ENCODE measurements around the gene CBFA2T3.
"Not testable (repeated sequence)": the region's sequence is repeated elsewhere in the genome, so short reads cannot be mapped to it uniquely, and the experiment has no call there.

DNA sequence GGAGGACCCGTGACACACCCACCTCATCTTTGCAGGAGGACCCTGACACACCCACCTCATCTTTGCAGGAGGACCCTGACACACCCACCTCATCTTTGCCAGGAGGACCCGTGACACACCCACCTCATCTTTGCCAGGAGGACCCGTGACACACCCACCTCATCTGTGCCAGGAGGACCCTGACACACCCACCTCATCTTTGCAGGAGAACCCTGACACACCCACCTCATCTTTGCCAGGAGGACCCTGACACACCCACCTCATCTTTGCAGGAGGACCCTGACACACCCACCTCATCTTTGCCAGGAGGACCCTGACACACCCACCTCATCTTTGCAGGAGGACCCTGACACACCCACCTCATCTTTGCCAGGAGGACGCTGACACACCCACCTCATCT, 31.8 kb upstream of the CBFA2T3 start:
- TF ChIP-seq, protein P1, sequence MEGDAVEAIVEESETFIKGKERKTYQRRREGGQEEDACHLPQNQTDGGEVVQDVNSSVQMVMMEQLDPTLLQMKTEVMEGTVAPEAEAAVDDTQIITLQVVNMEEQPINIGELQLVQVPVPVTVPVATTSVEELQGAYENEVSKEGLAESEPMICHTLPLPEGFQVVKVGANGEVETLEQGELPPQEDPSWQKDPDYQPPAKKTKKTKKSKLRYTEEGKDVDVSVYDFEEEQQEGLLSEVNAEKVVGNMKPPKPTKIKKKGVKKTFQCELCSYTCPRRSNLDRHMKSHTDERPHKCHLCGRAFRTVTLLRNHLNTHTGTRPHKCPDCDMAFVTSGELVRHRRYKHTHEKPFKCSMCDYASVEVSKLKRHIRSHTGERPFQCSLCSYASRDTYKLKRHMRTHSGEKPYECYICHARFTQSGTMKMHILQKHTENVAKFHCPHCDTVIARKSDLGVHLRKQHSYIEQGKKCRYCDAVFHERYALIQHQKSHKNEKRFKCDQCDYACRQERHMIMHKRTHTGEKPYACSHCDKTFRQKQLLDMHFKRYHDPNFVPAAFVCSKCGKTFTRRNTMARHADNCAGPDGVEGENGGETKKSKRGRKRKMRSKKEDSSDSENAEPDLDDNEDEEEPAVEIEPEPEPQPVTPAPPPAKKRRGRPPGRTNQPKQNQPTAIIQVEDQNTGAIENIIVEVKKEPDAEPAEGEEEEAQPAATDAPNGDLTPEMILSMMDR (IDR thresholded peaks at IDR 0.05) = not testable (repeated sequence)
- TF ChIP-seq POLR2A (IDR thresholded peaks at IDR 0.05) = not testable (repeated sequence)

Measured in tibial nerve (tissue), 3 donors.